Liver (tissue), 9 donors: ENCODE data around the gene BTBD7. TPM values are rescaled to one million over a fixed set of nuclear protein-coding genes. Genes with fewer than 3 reads are reported as not detected.

ENCODE experiments used
- DNase-seq: peaks from one replicate; pipeline ENCODE4 v3.0.0-alpha.2; 2017; ENCODE audit warnings: low spot score
- H3K27ac ChIP-seq, 2 donors: one replicate each; pipeline ENCODE4 v1.7.0; 2013; ENCODE audit warnings: inconsistent platforms in 2 of 2, low read length in 2 of 2, control low read depth in 1 of 2, low read depth in 1 of 2, mild to moderate bottlenecking in 1 of 2
- H3K27me3 ChIP-seq, 4 donors: one replicate each; pipeline versions ENCODE4 v1.6.1 to v1.7.0; 2013; ENCODE audit warnings: low read length in 3 of 4, inconsistent platforms in 1 of 4, mild to moderate bottlenecking in 1 of 4, moderate library complexity in 1 of 4; ENCODE audit not compliant: control insufficient read depth in 4 of 4, insufficient read depth in 4 of 4
- H3K36me3 ChIP-seq, 4 donors: one replicate each; pipeline versions ENCODE4 v1.6.1 to v1.7.0; 2013; ENCODE audit warnings: low read length in 3 of 4, mild to moderate bottlenecking in 3 of 4, low read depth in 1 of 4, moderate library complexity in 1 of 4; ENCODE audit not compliant: control insufficient read depth in 4 of 4, insufficient read depth in 3 of 4
- H3K4me1 ChIP-seq, 4 donors: one replicate each; pipeline versions ENCODE4 v1.6.1 to v1.7.0; 2013; ENCODE audit warnings: low read length in 3 of 4, mild to moderate bottlenecking in 3 of 4, moderate library complexity in 1 of 4; ENCODE audit not compliant: control insufficient read depth in 4 of 4, insufficient read depth in 4 of 4
- H3K4me3 ChIP-seq, 3 donors: one replicate each; pipeline versions ENCODE4 v1.6.1 to v1.7.0; 2013; ENCODE audit warnings: low read length in 3 of 3, control low read depth in 1 of 3, low read depth in 1 of 3, mild to moderate bottlenecking in 1 of 3
- H3K9ac ChIP-seq, 2 donors: one replicate each; pipeline ENCODE4 v1.7.0; 2013; ENCODE audit warnings: low read length in 2 of 2, mild to moderate bottlenecking in 2 of 2, moderate library complexity in 2 of 2, control low read depth in 1 of 2, low read depth in 1 of 2
- H3K9me3 ChIP-seq, 4 donors: one replicate each; pipeline versions ENCODE4 v1.6.1 to v1.7.0; 2013; ENCODE audit warnings: low read length in 3 of 4; ENCODE audit not compliant: control insufficient read depth in 4 of 4
- EGR1 ChIP-seq, 2 donors: IDR thresholded peaks; 2 replicates each; pipeline ENCODE4 v1.6.1; 2016 to 2018; ENCODE audit warnings: antibody characterized with exemption in 2 of 2, low read depth in 2 of 2
- FOXA1 ChIP-seq: IDR thresholded peaks from 2 replicates; pipeline ENCODE4 v1.6.1; 2016; ENCODE audit warnings: antibody characterized with exemption
- FOXA2 ChIP-seq: IDR thresholded peaks from 2 replicates; pipeline ENCODE4 v1.6.1; 2016; ENCODE audit warnings: antibody characterized with exemption
- GABPA ChIP-seq, 2 donors: IDR thresholded peaks in 1 of 2; conservative IDR thresholded peaks in 1 of 2; 2 replicates each; pipeline ENCODE4 v1.6.1; 2016; ENCODE audit warnings: antibody characterized with exemption in 2 of 2, mild to moderate bottlenecking in 1 of 2, moderate library complexity in 1 of 2
- HNF4A ChIP-seq, 2 donors: conservative IDR thresholded peaks; 2 replicates each; pipeline ENCODE4 v1.6.1; 2016; ENCODE audit warnings: antibody characterized with exemption in 2 of 2, mild to moderate bottlenecking in 2 of 2
- HNF4G ChIP-seq: IDR thresholded peaks from 2 replicates; pipeline ENCODE4 v1.6.1; 2016; ENCODE audit warnings: antibody characterized with exemption
- JUND ChIP-seq, 2 donors: IDR thresholded peaks; 2 replicates each; pipeline ENCODE4 v1.6.1; 2016; ENCODE audit warnings: antibody characterized with exemption in 2 of 2
- NR2F2 ChIP-seq: IDR thresholded peaks from 2 replicates; pipeline ENCODE4 v1.6.1; 2016; ENCODE audit warnings: antibody characterized with exemption
- RAD21 ChIP-seq, 2 donors: IDR thresholded peaks; 2 replicates each; pipeline ENCODE4 v1.6.1; 2016; ENCODE audit warnings: antibody characterized with exemption in 2 of 2, mild to moderate bottlenecking in 2 of 2
- RXRA ChIP-seq, 2 donors: IDR thresholded peaks; 2 replicates each; pipeline ENCODE4 v1.6.1; 2017 to 2018; ENCODE audit warnings: antibody characterized with exemption in 2 of 2, mild to moderate bottlenecking in 1 of 2
- SP1 ChIP-seq: IDR thresholded peaks from 2 replicates; pipeline ENCODE4 v1.6.1; 2018; ENCODE audit warnings: antibody characterized with exemption, mild to moderate bottlenecking
- TAF1 ChIP-seq: conservative IDR thresholded peaks from 2 replicates; pipeline ENCODE4 v1.6.1; 2016; ENCODE audit warnings: antibody characterized with exemption, mild to moderate bottlenecking
- YY1 ChIP-seq: IDR thresholded peaks from 2 replicates; pipeline ENCODE4 v1.6.1; 2016; ENCODE audit warnings: antibody characterized with exemption, mild to moderate bottlenecking
- WGBS: extraction: QIAGEN DNeasy Blood & Tissue Kit; methylation state at CpG from one replicate; pipeline ENCODE4 v1.1.7; 2013; 5-methylcytosine and 5-hydroxymethylcytosine counted together
- polyA plus RNA-seq, 2 donors: library from polyadenylated mRNA; stranded (reverse) in 1 of 2; unstranded in 1 of 2; fragments of 200-250 nt in 1 of 2; fragments of >200 nt in 1 of 2; fragmentation: Nextera tagmentation in 1 of 2; extraction: Ambion mirVana in 1 of 2; gene quantifications; one replicate each; pipeline versions ENCODE4 v1.2.1 to v1.2.3, GENCODE V29; 2013 to 2015
- total RNA-seq, 2 donors: library from RNA; depleted of rRNA; stranded (reverse); fragments of >200 nt; gene quantifications; one replicate each; pipeline ENCODE4 v1.2.3, GENCODE V29; 2014
- TF ChIP-seq, protein P1 (sequence below): IDR thresholded peaks from 2 replicates; pipeline ENCODE4 v1.6.1; 2016; ENCODE audit warnings: antibody characterized with exemption
- TF ChIP-seq, protein P2 (sequence below): IDR thresholded peaks from 2 replicates; pipeline ENCODE4 v1.6.1; 2016; ENCODE audit warnings: antibody characterized with exemption
- TF ChIP-seq, protein P3 (sequence below): fragments of 150-350 bp; IDR thresholded peaks from 2 replicates; pipeline ENCODE4 v1.5.1; 2017; ENCODE audit warnings: improper control_type of control experiment, low read depth, low read length; ENCODE audit not compliant: missing input control
- TF ChIP-seq, protein P4 (sequence below): IDR thresholded peaks from 2 replicates; pipeline ENCODE4 v1.6.1; 2016; ENCODE audit warnings: antibody characterized with exemption
- TF ChIP-seq, protein P5 (sequence below): IDR thresholded peaks from 2 replicates; pipeline ENCODE4 v1.6.1; 2016; ENCODE audit warnings: antibody characterized with exemption, mild to moderate bottlenecking
- donor health status: healthy.
- donor health status: healthy.
- donor health status: healthy.
- donor health status: healthy.
- donor health status: healthy.

Gene BTBD7
- total and polyA plus RNA-seq, 4 donors: 4.4 to 17.7 (median 10.2) TPM

DNA sequence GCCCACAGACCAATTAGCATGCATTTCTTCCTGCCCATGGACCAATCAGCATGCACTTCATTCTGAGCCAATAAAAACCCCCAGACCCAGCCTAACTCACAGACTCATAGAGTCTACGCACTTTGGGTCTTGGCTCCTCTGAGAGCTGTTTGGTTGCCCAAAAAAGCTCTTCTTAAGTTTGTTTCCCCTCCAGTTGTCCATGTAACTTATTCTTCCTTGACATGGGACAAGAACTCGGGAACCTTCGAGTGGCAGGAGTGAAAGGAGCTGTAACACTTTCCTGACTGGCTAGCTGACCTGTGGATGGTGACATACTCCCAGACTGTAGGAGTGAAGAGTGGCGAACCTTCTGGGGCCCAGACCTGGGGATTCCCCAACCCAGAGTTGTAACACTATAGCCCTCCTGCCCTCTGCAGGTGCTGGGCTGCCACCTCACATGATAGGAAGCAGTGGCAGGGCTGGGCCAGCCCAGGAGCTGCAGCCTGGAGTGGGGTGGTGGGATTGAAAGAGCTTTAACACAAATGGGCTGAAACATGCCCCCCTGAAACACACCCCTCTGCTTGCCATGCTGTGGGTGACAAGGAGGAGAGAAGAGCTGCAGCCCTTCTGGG is 4.4 kb upstream of the BTBD7 start:
- Histone ChIP-seq H3K36me3 (peaks cover 0 to 6% (median 0%) of the 10 kb centered on the region in 4 donors), H3K9ac (no peak overlapping the region), H3K27ac (no peak overlapping the region), H3K9me3 (peaks cover 0 to 8% (median 5%) of the 10 kb centered on the region in 4 donors), H3K4me3 (no peak overlapping the region), H3K27me3 (no peaks in the 10 kb centered on the region), H3K4me1 (peaks cover 0 to 9% (median 6%) of the 10 kb centered on the region in 4 donors)
- no peak for TF ChIP-seq NR2F2
- no peak for TF ChIP-seq FOXA1
- TF ChIP-seq, protein P1, sequence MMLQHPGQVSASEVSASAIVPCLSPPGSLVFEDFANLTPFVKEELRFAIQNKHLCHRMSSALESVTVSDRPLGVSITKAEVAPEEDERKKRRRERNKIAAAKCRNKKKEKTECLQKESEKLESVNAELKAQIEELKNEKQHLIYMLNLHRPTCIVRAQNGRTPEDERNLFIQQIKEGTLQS: no peak
- TF ChIP-seq EGR1 (IDR thresholded peaks at IDR 0.05; ENCODE audit: low read depth in 2 of 2): no peak
- TF ChIP-seq FOXA2: no peak
- TF ChIP-seq HNF4A (conservative IDR thresholded peaks at IDR 0.05): no peak
- no peak for TF ChIP-seq TAF1
- TF ChIP-seq, protein P2, sequence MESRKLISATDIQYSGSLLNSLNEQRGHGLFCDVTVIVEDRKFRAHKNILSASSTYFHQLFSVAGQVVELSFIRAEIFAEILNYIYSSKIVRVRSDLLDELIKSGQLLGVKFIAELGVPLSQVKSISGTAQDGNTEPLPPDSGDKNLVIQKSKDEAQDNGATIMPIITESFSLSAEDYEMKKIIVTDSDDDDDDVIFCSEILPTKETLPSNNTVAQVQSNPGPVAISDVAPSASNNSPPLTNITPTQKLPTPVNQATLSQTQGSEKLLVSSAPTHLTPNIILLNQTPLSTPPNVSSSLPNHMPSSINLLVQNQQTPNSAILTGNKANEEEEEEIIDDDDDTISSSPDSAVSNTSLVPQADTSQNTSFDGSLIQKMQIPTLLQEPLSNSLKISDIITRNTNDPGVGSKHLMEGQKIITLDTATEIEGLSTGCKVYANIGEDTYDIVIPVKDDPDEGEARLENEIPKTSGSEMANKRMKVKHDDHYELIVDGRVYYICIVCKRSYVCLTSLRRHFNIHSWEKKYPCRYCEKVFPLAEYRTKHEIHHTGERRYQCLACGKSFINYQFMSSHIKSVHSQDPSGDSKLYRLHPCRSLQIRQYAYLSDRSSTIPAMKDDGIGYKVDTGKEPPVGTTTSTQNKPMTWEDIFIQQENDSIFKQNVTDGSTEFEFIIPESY: no peak
- TF ChIP-seq, protein P3, sequence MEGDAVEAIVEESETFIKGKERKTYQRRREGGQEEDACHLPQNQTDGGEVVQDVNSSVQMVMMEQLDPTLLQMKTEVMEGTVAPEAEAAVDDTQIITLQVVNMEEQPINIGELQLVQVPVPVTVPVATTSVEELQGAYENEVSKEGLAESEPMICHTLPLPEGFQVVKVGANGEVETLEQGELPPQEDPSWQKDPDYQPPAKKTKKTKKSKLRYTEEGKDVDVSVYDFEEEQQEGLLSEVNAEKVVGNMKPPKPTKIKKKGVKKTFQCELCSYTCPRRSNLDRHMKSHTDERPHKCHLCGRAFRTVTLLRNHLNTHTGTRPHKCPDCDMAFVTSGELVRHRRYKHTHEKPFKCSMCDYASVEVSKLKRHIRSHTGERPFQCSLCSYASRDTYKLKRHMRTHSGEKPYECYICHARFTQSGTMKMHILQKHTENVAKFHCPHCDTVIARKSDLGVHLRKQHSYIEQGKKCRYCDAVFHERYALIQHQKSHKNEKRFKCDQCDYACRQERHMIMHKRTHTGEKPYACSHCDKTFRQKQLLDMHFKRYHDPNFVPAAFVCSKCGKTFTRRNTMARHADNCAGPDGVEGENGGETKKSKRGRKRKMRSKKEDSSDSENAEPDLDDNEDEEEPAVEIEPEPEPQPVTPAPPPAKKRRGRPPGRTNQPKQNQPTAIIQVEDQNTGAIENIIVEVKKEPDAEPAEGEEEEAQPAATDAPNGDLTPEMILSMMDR: no peak
- DNase-seq: no peak
- WGBS: 97% methylated on average over 4 of the region's 4 CpGs

DNA sequence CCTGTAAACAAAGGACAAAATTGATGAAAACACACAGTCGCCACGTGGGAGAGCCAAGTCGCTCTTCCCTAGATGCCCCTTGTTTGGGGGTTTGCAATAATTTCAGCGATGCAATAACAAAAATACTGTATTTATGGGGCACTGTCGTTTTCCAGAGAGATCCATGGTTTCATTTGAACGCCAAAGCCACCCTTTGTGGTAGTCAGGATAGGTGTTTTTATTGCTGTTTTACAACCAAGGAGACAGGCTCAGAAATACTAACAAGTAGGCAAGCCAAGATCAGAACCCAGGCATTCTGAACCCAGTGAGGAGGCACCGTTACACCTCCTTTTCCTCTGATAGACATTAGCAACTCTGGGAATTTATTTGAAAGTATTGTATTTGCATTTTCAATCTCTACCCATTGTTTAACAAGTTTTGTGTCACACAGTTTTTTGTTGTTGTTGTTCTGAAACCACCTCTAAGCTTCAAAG is 831 bp upstream of the BTBD7 start:
- Histone ChIP-seq H3K4me1 (peaks cover 10 to 38% (median 32%) of the 10 kb centered on the region in 4 donors), H3K9me3 (peaks cover 0 to 8% (median 5%) of the 10 kb centered on the region in 4 donors), H3K27ac (peak overlapping the region; percentile 97), H3K9ac (peak overlapping the region; percentile 80 to 87), H3K36me3 (peaks cover 0 to 6% (median 0%) of the 10 kb centered on the region in 4 donors), H3K27me3 (no peaks in the 10 kb centered on the region), H3K4me3 (peak overlapping the region; percentile 74 to 86 (median 85))
- no peak for DNase-seq
- 16% methylated on average over 7 of the region's 7 CpGs for WGBS
- TF ChIP-seq HNF4G: no peak
- TF ChIP-seq SP1: no peak
- TF ChIP-seq, protein P4, sequence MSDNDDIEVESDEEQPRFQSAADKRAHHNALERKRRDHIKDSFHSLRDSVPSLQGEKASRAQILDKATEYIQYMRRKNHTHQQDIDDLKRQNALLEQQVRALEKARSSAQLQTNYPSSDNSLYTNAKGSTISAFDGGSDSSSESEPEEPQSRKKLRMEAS: no peak
- TF ChIP-seq YY1: no peak
- TF ChIP-seq NR2F2: no peak
- TF ChIP-seq FOXA1: no peak
- TF ChIP-seq, protein P2: no peak
- no peak for TF ChIP-seq RAD21 (IDR thresholded peaks at IDR 0.05)
- TF ChIP-seq, protein P1: no peak
- no peak for TF ChIP-seq TAF1
- TF ChIP-seq JUND (IDR thresholded peaks at IDR 0.05): no peak
- TF ChIP-seq, protein P3: no peak
- no peak for TF ChIP-seq HNF4A (conservative IDR thresholded peaks at IDR 0.05)
- TF ChIP-seq GABPA (IDR thresholded peaks at IDR 0.05 in 1 of 2, conservative IDR thresholded peaks at IDR 0.05 in 1 of 2): no peak
- TF ChIP-seq RXRA (IDR thresholded peaks at IDR 0.05): no peak
- TF ChIP-seq EGR1 (IDR thresholded peaks at IDR 0.05; ENCODE audit: low read depth in 2 of 2): no peak
- TF ChIP-seq, protein P5, sequence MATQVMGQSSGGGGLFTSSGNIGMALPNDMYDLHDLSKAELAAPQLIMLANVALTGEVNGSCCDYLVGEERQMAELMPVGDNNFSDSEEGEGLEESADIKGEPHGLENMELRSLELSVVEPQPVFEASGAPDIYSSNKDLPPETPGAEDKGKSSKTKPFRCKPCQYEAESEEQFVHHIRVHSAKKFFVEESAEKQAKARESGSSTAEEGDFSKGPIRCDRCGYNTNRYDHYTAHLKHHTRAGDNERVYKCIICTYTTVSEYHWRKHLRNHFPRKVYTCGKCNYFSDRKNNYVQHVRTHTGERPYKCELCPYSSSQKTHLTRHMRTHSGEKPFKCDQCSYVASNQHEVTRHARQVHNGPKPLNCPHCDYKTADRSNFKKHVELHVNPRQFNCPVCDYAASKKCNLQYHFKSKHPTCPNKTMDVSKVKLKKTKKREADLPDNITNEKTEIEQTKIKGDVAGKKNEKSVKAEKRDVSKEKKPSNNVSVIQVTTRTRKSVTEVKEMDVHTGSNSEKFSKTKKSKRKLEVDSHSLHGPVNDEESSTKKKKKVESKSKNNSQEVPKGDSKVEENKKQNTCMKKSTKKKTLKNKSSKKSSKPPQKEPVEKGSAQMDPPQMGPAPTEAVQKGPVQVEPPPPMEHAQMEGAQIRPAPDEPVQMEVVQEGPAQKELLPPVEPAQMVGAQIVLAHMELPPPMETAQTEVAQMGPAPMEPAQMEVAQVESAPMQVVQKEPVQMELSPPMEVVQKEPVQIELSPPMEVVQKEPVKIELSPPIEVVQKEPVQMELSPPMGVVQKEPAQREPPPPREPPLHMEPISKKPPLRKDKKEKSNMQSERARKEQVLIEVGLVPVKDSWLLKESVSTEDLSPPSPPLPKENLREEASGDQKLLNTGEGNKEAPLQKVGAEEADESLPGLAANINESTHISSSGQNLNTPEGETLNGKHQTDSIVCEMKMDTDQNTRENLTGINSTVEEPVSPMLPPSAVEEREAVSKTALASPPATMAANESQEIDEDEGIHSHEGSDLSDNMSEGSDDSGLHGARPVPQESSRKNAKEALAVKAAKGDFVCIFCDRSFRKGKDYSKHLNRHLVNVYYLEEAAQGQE: no peak
- TF ChIP-seq FOXA2: no peak
